GM12878 (cell line): ENCODE results near the gene RAPGEF1. TPM values are rescaled to one million over a fixed set of nuclear protein-coding genes. Genes with fewer than 3 reads are reported as not detected.

Experiments
- ATAC-seq: fragments of 200-7000 bp; cut with Tn5 transposase; 3 replicates; pipeline ENCODE4 v1.9.1; 2020; ENCODE audit warnings: mild to moderate bottlenecking, moderate library complexity
- BruUV-seq: library from RNA; stranded (reverse); fragments of 400-500 nt; replicated peaks from 2 replicates; lab custom pipeline; 2021; lab: Mats Ljungman, UMichigan
- CTCF ChIA-PET: fragments of 300-600 bp; sonication (Branson Sonifier 250); formaldehyde crosslinking; extraction: SDS; loops from one replicate; lab custom pipeline; 2021; ENCODE audit warnings: inconsistent platforms; lab: Yijun Ruan, JAX
- POLR2A ChIA-PET: fragments of 350-600 bp; formaldehyde crosslinking; extraction: SDS; loops from one replicate; lab custom pipeline; 2021; ENCODE audit warnings: inconsistent platforms; lab: Charles Lee
- RAD21 ChIA-PET: fragments of 300-600 bp; sonication (Branson Sonifier 250); formaldehyde crosslinking; loops from one replicate; lab custom pipeline; 2023; ENCODE audit warnings: antibody characterized with exemption; ENCODE audit not compliant: unreplicated experiment; lab: Charles Lee
- SMC1A ChIA-PET: fragments of 300-600 bp; sonication (Branson Sonifier 250); formaldehyde crosslinking; loops from one replicate; lab custom pipeline; 2023; ENCODE audit not compliant: unreplicated experiment, uncharacterized antibody; lab: Charles Lee
- DNase-seq: peaks from one replicate; pipeline ENCODE4 v3.0.0-alpha.2; 2011; ENCODE audit warnings: low read depth, low spot score
- FAIRE-seq: peaks from 3 replicates; lab custom pipeline; 2011; peaks lifted over from hg19 to GRCh38; lab: Jason Lieb, UNC
- H2AFZ ChIP-seq: 2 replicates; pipeline ENCODE4 v1.6.0; 2011; ENCODE audit warnings: low read depth, low read length, control low read depth; ENCODE audit not compliant: control insufficient read depth
- H3K27ac ChIP-seq: 2 replicates; pipeline ENCODE4 v1.5.1; 2011; ENCODE audit warnings: control low read depth; ENCODE audit not compliant: control insufficient read depth, insufficient read depth
- H3K27me3 ChIP-seq, 2 experiments: replicated peaks in 1 of 2; 2 replicates each; pipeline versions ENCODE4 v1.6.0 to v1.6.1; 2011; ENCODE audit warnings: low read length in 1 of 2; ENCODE audit not compliant: control insufficient read depth in 2 of 2, insufficient read depth in 2 of 2
- H3K36me3 ChIP-seq, 2 experiments: 2 replicates each; pipeline ENCODE4 v1.5.1; 2011; ENCODE audit warnings: low read length in 1 of 2; ENCODE audit not compliant: control insufficient read depth in 2 of 2, insufficient read depth in 2 of 2
- H3K4me1 ChIP-seq: 2 replicates; pipeline ENCODE4 v1.6.1; 2011; ENCODE audit warnings: mild to moderate bottlenecking, low read length, moderate library complexity, mixed read lengths; ENCODE audit not compliant: control insufficient read depth, insufficient read depth
- H3K4me2 ChIP-seq: 2 replicates; pipeline ENCODE4 v1.6.0; 2011; ENCODE audit warnings: control low read depth; ENCODE audit not compliant: control insufficient read depth, insufficient read depth
- H3K4me3 ChIP-seq: fragments of 200-600 bp; sonication (generic); 2 replicates; pipeline ENCODE4 v1.5.1; 2016
- H3K79me2 ChIP-seq: 2 replicates; pipeline ENCODE4 v1.6.0; 2011; ENCODE audit warnings: low read length; ENCODE audit not compliant: control insufficient read depth, insufficient read depth
- H3K9ac ChIP-seq: 2 replicates; pipeline ENCODE4 v1.8.0; 2011; ENCODE audit warnings: low read length, control low read depth, mixed read lengths; ENCODE audit not compliant: control insufficient read depth, insufficient read depth
- H3K9me3 ChIP-seq: replicated peaks from 3 replicates; pipeline ENCODE4 v1.5.1; 2011; ENCODE audit warnings: mild to moderate bottlenecking, low read length; ENCODE audit not compliant: control insufficient read depth, insufficient read depth
- H4K20me1 ChIP-seq: 2 replicates; pipeline ENCODE4 v1.6.0; 2011; ENCODE audit not compliant: control insufficient read depth, insufficient read depth
- BHLHE40 ChIP-seq, 2 experiments: fragments of 450-650 bp in 1 of 2; IDR thresholded peaks; 2 replicates each; pipeline ENCODE4 v1.6.1; 2011 to 2017; ENCODE audit warnings: low read depth in 2 of 2, borderline replicate concordance in 1 of 2, improper control_type of control experiment in 1 of 2, low read length in 1 of 2, mild to moderate bottlenecking in 1 of 2
- CHD2 ChIP-seq: IDR thresholded peaks from 2 replicates; pipeline ENCODE4 v1.6.1; 2011; ENCODE audit warnings: low read depth, low read length, improper control_type of control experiment, borderline replicate concordance
- CHD4 ChIP-seq: fragments of 200-600 bp; sonication (generic); IDR thresholded peaks from 2 replicates; pipeline ENCODE4 v1.6.1; 2016; ENCODE audit warnings: mild to moderate bottlenecking
- E2F8 ChIP-seq: fragments of 450-650 bp; IDR thresholded peaks from 2 replicates; pipeline ENCODE4 v1.6.1; 2018; ENCODE audit warnings: mild to moderate bottlenecking, low read depth, moderate library complexity; ENCODE audit not compliant: partially characterized antibody
- GABPA ChIP-seq: IDR thresholded peaks from 2 replicates; pipeline ENCODE4 v1.6.1; 2014; ENCODE audit warnings: antibody characterized with exemption, low read depth, mild to moderate bottlenecking, inconsistent platforms
- HDGF ChIP-seq: fragments of 450-650 bp; IDR thresholded peaks from 2 replicates; pipeline ENCODE4 v1.6.1; 2016; ENCODE audit warnings: antibody characterized with exemption
- NFXL1 ChIP-seq: fragments of 450-650 bp; IDR thresholded peaks from 2 replicates; pipeline ENCODE4 v1.6.1; 2017; ENCODE audit warnings: antibody characterized with exemption, mild to moderate bottlenecking, borderline replicate concordance
- NFYA ChIP-seq: IDR thresholded peaks from 2 replicates; pipeline ENCODE4 v1.6.1; 2011; ENCODE audit warnings: low read depth, mild to moderate bottlenecking, low read length, improper control_type of control experiment, borderline replicate concordance
- SIN3A ChIP-seq: IDR thresholded peaks from 2 replicates; pipeline ENCODE4 v1.6.1; 2012; ENCODE audit warnings: low read depth, low read length, improper control_type of control experiment
- SUZ12 ChIP-seq: fragments of 200-600 bp; sonication (generic); IDR thresholded peaks from one replicate; pipeline ENCODE4 v1.6.1; 2018; ENCODE audit warnings: antibody characterized with exemption, mild to moderate bottlenecking; ENCODE audit not compliant: unreplicated experiment
- TCF12 ChIP-seq: IDR thresholded peaks from 2 replicates; pipeline ENCODE4 v1.6.1; 2011; ENCODE audit warnings: low read depth, mild to moderate bottlenecking, low read length
- WGBS: methylation state at CpG from one replicate; pipeline ENCODE4 v1.1.6; 2016; ENCODE audit warnings: low lambda C conversion rate; ENCODE audit not compliant: insufficient replicate concordance, insufficient coverage; ENCODE audit errors: missing lambda C conversion rate; 5-methylcytosine and 5-hydroxymethylcytosine counted together
- in situ Hi-C: fragments of 300-500 bp; cut with MboI; formaldehyde crosslinking; loops from 9 replicates; pipeline ENCODE4 v1.14.3; 2018; ENCODE audit warnings: mixed read lengths
- intact Hi-C: fragments of 100-400 bp; cut with micrococcal nuclease; formaldehyde crosslinking; loops from one replicate; pipeline ENCODE4 v1.14.2; 2022; ENCODE audit not compliant: unreplicated experiment
- polyA plus RNA-seq, 11 experiments: library from polyadenylated mRNA; depleted of rRNA in 4 of 11; unstranded in 6 of 11; stranded (reverse) in 5 of 11; fragments of >200 nt; fragmentation: Nextera tagmentation in 4 of 11; fragmentation: Illumina TruSeq in 1 of 11; extraction: Ambion mirVana in 4 of 11; extraction: Trizol in 1 of 11; gene quantifications; 1 replicate in 1 of 11; 2 replicates in 10 of 11; pipeline versions ENCODE4 v1.2.1 to v1.2.3, GENCODE V29; 2011 to 2016; ENCODE audit warnings: inconsistent platforms in 2 of 11, missing spikeins in 2 of 11, low read depth in 1 of 11
- total RNA-seq, 4 experiments: library from RNA; depleted of rRNA in 3 of 4; stranded (reverse); fragments of >200 nt in 3 of 4; fragmentation: Illumina TruSeq in 1 of 4; extraction: Trizol in 1 of 4; gene quantifications; 2 replicates each; pipeline versions ENCODE4 v1.2.1 to v1.2.3, GENCODE V29; 2013 to 2021
- TF ChIP-seq, protein P1 (sequence below), 3 experiments: IDR thresholded peaks in 2 of 3; conservative IDR thresholded peaks in 1 of 3; 2 replicates each; pipeline ENCODE4 v1.5.1; 2011; ENCODE audit warnings: low read depth in 3 of 3, low read length in 3 of 3, mild to moderate bottlenecking in 3 of 3, control low read depth in 2 of 3, moderate library complexity in 2 of 3, inconsistent platforms in 1 of 3, mixed read lengths in 1 of 3; ENCODE audit not compliant: control insufficient read depth in 2 of 3, insufficient read depth in 1 of 3; ENCODE audit errors: extremely low read depth in 1 of 3
- TF ChIP-seq, protein P2 (sequence below): IDR thresholded peaks from 2 replicates; pipeline ENCODE4 v1.6.1; 2011; ENCODE audit warnings: low read depth, low read length, improper control_type of control experiment, borderline replicate concordance
- TF ChIP-seq, protein P3 (sequence below): fragments of 450-650 bp; formaldehyde crosslinking; IDR thresholded peaks from 2 replicates; pipeline ENCODE4 v1.5.0; 2022; ENCODE audit warnings: mild to moderate bottlenecking, missing genetic modification characterization

The RAPGEF1 gene
- total and polyA plus RNA-seq, 10 of the 15 experiments (the other 5 are each of a cell fraction or from before 2014, with no cell fraction given) = 0.42 to 113 (median 45.9) TPM

DNA sequence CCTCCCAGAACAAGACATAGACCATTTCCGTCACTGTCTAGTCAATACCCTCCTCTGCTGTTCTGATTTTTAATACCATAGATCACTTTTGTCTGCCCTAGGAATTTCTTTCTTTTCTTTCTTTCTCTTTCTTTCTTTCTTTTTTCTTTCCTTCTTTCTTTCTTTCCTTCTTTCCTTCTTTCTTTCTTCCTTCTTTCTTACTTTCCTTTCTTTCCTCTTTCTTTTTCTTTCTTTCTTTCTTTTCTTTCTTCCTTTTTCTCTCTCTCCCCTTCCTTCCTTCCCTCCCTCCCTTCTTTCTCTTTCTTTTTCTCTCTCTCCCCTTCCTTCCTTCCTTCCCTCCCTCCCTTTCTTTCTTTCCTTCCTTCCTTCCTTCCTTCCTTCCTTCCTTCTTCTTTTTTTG lies 49.0 kb upstream of the RAPGEF1 start (continued):
- TF ChIP-seq, protein P1, sequence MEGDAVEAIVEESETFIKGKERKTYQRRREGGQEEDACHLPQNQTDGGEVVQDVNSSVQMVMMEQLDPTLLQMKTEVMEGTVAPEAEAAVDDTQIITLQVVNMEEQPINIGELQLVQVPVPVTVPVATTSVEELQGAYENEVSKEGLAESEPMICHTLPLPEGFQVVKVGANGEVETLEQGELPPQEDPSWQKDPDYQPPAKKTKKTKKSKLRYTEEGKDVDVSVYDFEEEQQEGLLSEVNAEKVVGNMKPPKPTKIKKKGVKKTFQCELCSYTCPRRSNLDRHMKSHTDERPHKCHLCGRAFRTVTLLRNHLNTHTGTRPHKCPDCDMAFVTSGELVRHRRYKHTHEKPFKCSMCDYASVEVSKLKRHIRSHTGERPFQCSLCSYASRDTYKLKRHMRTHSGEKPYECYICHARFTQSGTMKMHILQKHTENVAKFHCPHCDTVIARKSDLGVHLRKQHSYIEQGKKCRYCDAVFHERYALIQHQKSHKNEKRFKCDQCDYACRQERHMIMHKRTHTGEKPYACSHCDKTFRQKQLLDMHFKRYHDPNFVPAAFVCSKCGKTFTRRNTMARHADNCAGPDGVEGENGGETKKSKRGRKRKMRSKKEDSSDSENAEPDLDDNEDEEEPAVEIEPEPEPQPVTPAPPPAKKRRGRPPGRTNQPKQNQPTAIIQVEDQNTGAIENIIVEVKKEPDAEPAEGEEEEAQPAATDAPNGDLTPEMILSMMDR (IDR thresholded peaks at IDR 0.05 in 2 of 3, conservative IDR thresholded peaks at IDR 0.05 in 1 of 3; ENCODE audit: control insufficient read depth in 2 of 3, extremely low read depth in 1 of 3, insufficient read depth in 1 of 3, low read depth in 3 of 3, low read length in 3 of 3) = no peak
- TF ChIP-seq, protein P2, sequence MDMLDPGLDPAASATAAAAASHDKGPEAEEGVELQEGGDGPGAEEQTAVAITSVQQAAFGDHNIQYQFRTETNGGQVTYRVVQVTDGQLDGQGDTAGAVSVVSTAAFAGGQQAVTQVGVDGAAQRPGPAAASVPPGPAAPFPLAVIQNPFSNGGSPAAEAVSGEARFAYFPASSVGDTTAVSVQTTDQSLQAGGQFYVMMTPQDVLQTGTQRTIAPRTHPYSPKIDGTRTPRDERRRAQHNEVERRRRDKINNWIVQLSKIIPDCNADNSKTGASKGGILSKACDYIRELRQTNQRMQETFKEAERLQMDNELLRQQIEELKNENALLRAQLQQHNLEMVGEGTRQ = no peak

DNA sequence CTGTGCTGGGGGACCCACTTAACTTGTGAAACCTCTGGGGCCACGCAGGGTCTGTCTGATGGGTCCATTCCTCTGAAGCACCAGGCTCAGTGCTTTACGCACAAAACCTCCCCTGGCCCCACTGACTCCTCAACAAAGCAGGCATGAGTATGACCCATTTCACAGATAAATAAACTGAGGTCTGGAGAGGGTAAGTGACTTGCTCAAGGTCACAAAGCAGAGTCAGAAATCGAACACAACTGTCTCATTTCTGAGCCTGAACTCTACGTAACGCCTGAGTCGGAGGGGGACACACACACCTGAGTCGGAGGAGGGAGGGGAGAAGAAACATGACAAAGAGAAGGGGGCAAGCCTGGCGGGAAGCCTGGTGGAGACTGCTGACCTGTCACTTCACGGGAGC lies 48.0 kb upstream of the RAPGEF1 start:
- H3K4me2 ChIP-seq = no peak overlapping the region
- no peaks in the 10 kb centered on the region for H3K4me1 ChIP-seq
- no peak overlapping the region for H3K4me3 ChIP-seq
- CTCF ChIA-PET = no interaction called here
- intact Hi-C loops (no loop called here), in situ Hi-C loops (no loop called here)
- SMC1A ChIA-PET = no interaction called here
- no peak overlapping the region for H3K27ac ChIP-seq
- H3K9me3 ChIP-seq = no peaks in the 10 kb centered on the region
- no peaks in the 10 kb centered on the region for H3K79me2 ChIP-seq
- H3K36me3 ChIP-seq = no peaks in the 10 kb centered on the region
- ATAC-seq = no peak
- 37% methylated on average over 9 of the region's 9 CpGs for WGBS
- no peak overlapping the region for H2AFZ ChIP-seq
- no peak overlapping the region for H3K9ac ChIP-seq
- no peaks in the 10 kb centered on the region for H3K27me3 ChIP-seq
- no peaks in the 10 kb centered on the region for H4K20me1 ChIP-seq
- no TSS peak for BruUV-seq
- RAD21 ChIA-PET = no interaction called here
- POLR2A ChIA-PET = no interaction called here
- no peak for FAIRE-seq
- DNase-seq = no peak
- TF ChIP-seq, protein P3, sequence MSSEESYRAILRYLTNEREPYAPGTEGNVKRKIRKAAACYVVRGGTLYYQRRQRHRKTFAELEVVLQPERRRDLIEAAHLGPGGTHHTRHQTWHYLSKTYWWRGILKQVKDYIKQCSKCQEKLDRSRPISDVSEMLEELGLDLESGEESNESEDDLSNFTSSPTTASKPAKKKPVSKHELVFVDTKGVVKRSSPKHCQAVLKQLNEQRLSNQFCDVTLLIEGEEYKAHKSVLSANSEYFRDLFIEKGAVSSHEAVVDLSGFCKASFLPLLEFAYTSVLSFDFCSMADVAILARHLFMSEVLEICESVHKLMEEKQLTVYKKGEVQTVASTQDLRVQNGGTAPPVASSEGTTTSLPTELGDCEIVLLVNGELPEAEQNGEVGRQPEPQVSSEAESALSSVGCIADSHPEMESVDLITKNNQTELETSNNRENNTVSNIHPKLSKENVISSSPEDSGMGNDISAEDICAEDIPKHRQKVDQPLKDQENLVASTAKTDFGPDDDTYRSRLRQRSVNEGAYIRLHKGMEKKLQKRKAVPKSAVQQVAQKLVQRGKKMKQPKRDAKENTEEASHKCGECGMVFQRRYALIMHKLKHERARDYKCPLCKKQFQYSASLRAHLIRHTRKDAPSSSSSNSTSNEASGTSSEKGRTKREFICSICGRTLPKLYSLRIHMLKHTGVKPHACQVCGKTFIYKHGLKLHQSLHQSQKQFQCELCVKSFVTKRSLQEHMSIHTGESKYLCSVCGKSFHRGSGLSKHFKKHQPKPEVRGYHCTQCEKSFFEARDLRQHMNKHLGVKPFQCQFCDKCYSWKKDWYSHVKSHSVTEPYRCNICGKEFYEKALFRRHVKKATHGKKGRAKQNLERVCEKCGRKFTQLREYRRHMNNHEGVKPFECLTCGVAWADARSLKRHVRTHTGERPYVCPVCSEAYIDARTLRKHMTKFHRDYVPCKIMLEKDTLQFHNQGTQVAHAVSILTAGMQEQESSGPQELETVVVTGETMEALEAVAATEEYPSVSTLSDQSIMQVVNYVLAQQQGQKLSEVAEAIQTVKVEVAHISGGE (CRISPR knock-in tag) = no peak
- TF ChIP-seq TCF12 (no peak), HDGF (no peak), CHD4 (no peak), SIN3A (no peak), E2F8 (no peak), NFXL1 (no peak), BHLHE40 (IDR thresholded peaks at IDR 0.05; ENCODE audit: borderline replicate concordance in 1 of 2, low read depth in 2 of 2, low read length in 1 of 2) (no peak), SUZ12 (no peak), GABPA (no peak), NFYA (no peak), CHD2 (no peak)
